Ureter (tissue), 1 donor: Measurements from ENCODE around the gene SIX4. TPM values are rescaled to one million over a fixed set of nuclear protein-coding genes. Genes with fewer than 3 reads are reported as not detected.

Source experiments
- total RNA-seq: library from RNA; stranded (reverse); gene quantifications from one replicate; pipeline ENCODE4 v1.2.4, GENCODE V29; 2023
- donor health status: DM: yes; HTN: yes; CAD: no.

SIX4 gene
- total RNA-seq, 1 donor from 2014 or later, result 7.3 TPM

Other genes with a start within 250 kb of the SIX4 start
- not detected for gene C14orf39, start 238.3 kb downstream of the SIX4 start, total RNA-seq
- gene SIX6, start 215.2 kb downstream of the SIX4 start, total RNA-seq, result not detected
- 1.7 TPM for gene SIX1, start 74.9 kb downstream of the SIX4 start, total RNA-seq
- 55.1 TPM for gene MNAT1, start 10.4 kb upstream of the SIX4 start, total RNA-seq